ENCODE results near the gene HDC.
A peak's percentile ranks its signal among the peaks of the same experiment; 100 is the strongest.

Gene HDC

GRCh38 chr15:50265620-50266019, at the start of gene HDC:
Gene HDC, minus strand, starts transcription at chr15:50265726. Its CDS starts 103 bp downstream, at chr15:50265623.
- no peak for DNase-seq (ENCODE audit: low read depth in 2 of 2)

GRCh38 chr15:50312636-50313035, 47.1 kb upstream of the HDC start:
- no peak for DNase-seq (ENCODE audit: low read depth in 2 of 2)

- no peak for DNase-seq (ENCODE audit: low read depth in 2 of 2)
Observed at GRCh38 chr15:50307799-50308198, 42.3 kb upstream of the HDC start.

GRCh38 chr15:50304836-50305235, 39.3 kb upstream of the HDC start:
- no peak for DNase-seq (ENCODE audit: low read depth in 2 of 2)

GRCh38 chr15:50302581-50302980, 37.1 kb upstream of the HDC start:
- DNase-seq (ENCODE audit: low read depth in 2 of 2), result no peak

GRCh38 chr15:50298340-50298739, 32.8 kb upstream of the HDC start:
- DNase-seq (ENCODE audit: low read depth in 2 of 2), result no peak

- DNase-seq (ENCODE audit: low read depth in 2 of 2), result no peak
Observed at GRCh38 chr15:50295966-50296365, 30.4 kb upstream of the HDC start.

GRCh38 chr15:50289749-50290148, 24.2 kb upstream of the HDC start:
- DNase-seq (ENCODE audit: low read depth in 2 of 2), result no peak

GRCh38 chr15:50287324-50288116, 22.0 kb upstream of the HDC start:
- no peak for DNase-seq (ENCODE audit: low read depth in 2 of 2)

- no peak for DNase-seq (ENCODE audit: low read depth in 2 of 2)
Observed at GRCh38 chr15:50281427-50281826, 15.9 kb upstream of the HDC start.

- no peak for DNase-seq (ENCODE audit: low read depth in 2 of 2)
Observed at GRCh38 chr15:50280271-50280670, 14.7 kb upstream of the HDC start.

GRCh38 chr15:50278496-50278895, 13.0 kb upstream of the HDC start:
- no peak for DNase-seq (ENCODE audit: low read depth in 2 of 2)

- DNase-seq (ENCODE audit: low read depth in 2 of 2), result no peak
Observed at GRCh38 chr15:50277370-50277769, 11.8 kb upstream of the HDC start.

- no peak for DNase-seq (ENCODE audit: low read depth in 2 of 2)
Observed at GRCh38 chr15:50275908-50276307, 10.4 kb upstream of the HDC start.

GRCh38 chr15:50275091-50275490, 9.6 kb upstream of the HDC start:
- DNase-seq (ENCODE audit: low read depth in 2 of 2), result no peak

GRCh38 chr15:50267577-50267976, 2.1 kb upstream of the HDC start:
- no peak for DNase-seq (ENCODE audit: low read depth in 2 of 2)

- DNase-seq (ENCODE audit: low read depth in 2 of 2), result peak; percentile 3 to 8
Observed at GRCh38 chr15:50262533-50262932, 3.0 kb downstream of the HDC start.

- DNase-seq (ENCODE audit: low read depth in 2 of 2), result no peak
Observed at GRCh38 chr15:50261981-50262380, 3.5 kb downstream of the HDC start.

- no peak for DNase-seq (ENCODE audit: low read depth in 2 of 2)
Observed at GRCh38 chr15:50260969-50261496, 4.5 kb downstream of the HDC start.

GRCh38 chr15:50259276-50259675, 6.2 kb downstream of the HDC start:
- no peak for DNase-seq (ENCODE audit: low read depth in 2 of 2)

GRCh38 chr15:50257924-50258323, 7.6 kb downstream of the HDC start:
- no peak for DNase-seq (ENCODE audit: low read depth in 2 of 2)

- DNase-seq (ENCODE audit: low read depth in 2 of 2), result no peak
Observed at GRCh38 chr15:50257332-50257731, 8.2 kb downstream of the HDC start.

- no peak for DNase-seq (ENCODE audit: low read depth in 2 of 2)
Observed at GRCh38 chr15:50256188-50257041, 9.1 kb downstream of the HDC start.
